GM12878 (cell line): ENCODE results near the gene ZNF174. TPM values are rescaled to one million over a fixed set of nuclear protein-coding genes. Genes with fewer than 3 reads are reported as not detected.

Source experiments
- BACH1 ChIP-seq: fragments of 450-650 bp; IDR thresholded peaks from 2 replicates; pipeline ENCODE4 v1.6.1; 2017; ENCODE audit warnings: mild to moderate bottlenecking, borderline replicate concordance
- BHLHE40 ChIP-seq, 2 experiments: fragments of 450-650 bp in 1 of 2; IDR thresholded peaks; 2 replicates each; pipeline ENCODE4 v1.6.1; 2011 to 2017; ENCODE audit warnings: low read depth in 2 of 2, borderline replicate concordance in 1 of 2, improper control_type of control experiment in 1 of 2, low read length in 1 of 2, mild to moderate bottlenecking in 1 of 2
- EP300 ChIP-seq, 2 experiments: fragments of 150-350 bp in 1 of 2; IDR thresholded peaks; 2 replicates each; pipeline ENCODE4 v1.6.1; 2011 to 2012; ENCODE audit warnings: low read depth in 2 of 2, low read length in 2 of 2, borderline replicate concordance in 1 of 2, improper control_type of control experiment in 1 of 2, inconsistent platforms in 1 of 2; ENCODE audit not compliant: control insufficient read depth in 1 of 2
- ETV6 ChIP-seq, 2 experiments: fragments of 450-650 bp in 1 of 2; IDR thresholded peaks in 1 of 2; conservative IDR thresholded peaks in 1 of 2; 2 replicates each; pipeline ENCODE4 v1.6.1; 2014; ENCODE audit warnings: antibody characterized with exemption in 1 of 2, borderline replicate concordance in 1 of 2, low read depth in 1 of 2, mild to moderate bottlenecking in 1 of 2, moderate library complexity in 1 of 2
- JUNB ChIP-seq: IDR thresholded peaks from 2 replicates; pipeline ENCODE4 v1.6.1; 2016; ENCODE audit warnings: antibody characterized with exemption, mild to moderate bottlenecking
- KLF5 ChIP-seq: fragments of 450-650 bp; IDR thresholded peaks from 2 replicates; pipeline ENCODE4 v1.6.1; 2014; ENCODE audit warnings: mild to moderate bottlenecking; ENCODE audit not compliant: partially characterized antibody
- NR2C2 ChIP-seq: IDR thresholded peaks from 2 replicates; pipeline ENCODE4 v1.6.1; 2011; ENCODE audit warnings: borderline replicate concordance, low read depth; ENCODE audit not compliant: control insufficient read depth, insufficient read length
- PML ChIP-seq: IDR thresholded peaks from 2 replicates; pipeline ENCODE4 v1.6.1; 2012; ENCODE audit warnings: low read length, inconsistent platforms
- RUNX3 ChIP-seq: IDR thresholded peaks from 2 replicates; pipeline ENCODE4 v1.6.1; 2012; ENCODE audit warnings: low read length, inconsistent platforms
- SIN3A ChIP-seq: IDR thresholded peaks from 2 replicates; pipeline ENCODE4 v1.6.1; 2012; ENCODE audit warnings: low read depth, low read length, improper control_type of control experiment
- SMAD1 ChIP-seq: fragments of 450-650 bp; IDR thresholded peaks from 2 replicates; pipeline ENCODE4 v1.6.1; 2018; ENCODE audit warnings: mild to moderate bottlenecking, low read depth; ENCODE audit not compliant: partially characterized antibody
- SP1 ChIP-seq: IDR thresholded peaks from one replicate; pipeline ENCODE4 v1.6.1; 2011; ENCODE audit warnings: low read depth, low read length
- SREBF2 ChIP-seq: IDR thresholded peaks from 2 replicates; pipeline ENCODE4 v1.6.1; 2012; ENCODE audit warnings: mild to moderate bottlenecking, low read length
- STAT3 ChIP-seq: IDR thresholded peaks from 2 replicates; pipeline ENCODE4 v1.6.1; 2011; ENCODE audit warnings: low read depth, low read length, improper control_type of control experiment
- TARDBP ChIP-seq: IDR thresholded peaks from 2 replicates; pipeline ENCODE4 v1.6.1; 2016; ENCODE audit warnings: borderline replicate concordance
- TBL1XR1 ChIP-seq: IDR thresholded peaks from 2 replicates; pipeline ENCODE4 v1.6.1; 2012; ENCODE audit warnings: low read depth, low read length, improper control_type of control experiment
- TCF12 ChIP-seq: IDR thresholded peaks from 2 replicates; pipeline ENCODE4 v1.6.1; 2011; ENCODE audit warnings: low read depth, mild to moderate bottlenecking, low read length
- TCF3 ChIP-seq: IDR thresholded peaks from 2 replicates; pipeline ENCODE4 v1.6.1; 2012; ENCODE audit warnings: low read depth, mild to moderate bottlenecking, low read length, borderline replicate concordance; ENCODE audit not compliant: insufficient read depth
- USF1 ChIP-seq: IDR thresholded peaks from 2 replicates; pipeline ENCODE4 v1.6.1; 2011; ENCODE audit warnings: borderline replicate concordance, low read depth, mild to moderate bottlenecking, moderate library complexity, mixed read lengths, low read length; ENCODE audit not compliant: insufficient read depth; ENCODE audit errors: extremely low read length
- YY1 ChIP-seq: IDR thresholded peaks from 2 replicates; pipeline ENCODE4 v1.6.1; 2011; ENCODE audit warnings: low read depth, mild to moderate bottlenecking, low read length
- ZBTB40 ChIP-seq: fragments of 450-650 bp; IDR thresholded peaks from 2 replicates; pipeline ENCODE4 v1.6.1; 2016; ENCODE audit warnings: mild to moderate bottlenecking, moderate library complexity, borderline replicate concordance
- polyA plus RNA-seq, 11 experiments: library from polyadenylated mRNA; depleted of rRNA in 4 of 11; unstranded in 6 of 11; stranded (reverse) in 5 of 11; fragments of >200 nt; fragmentation: Nextera tagmentation in 4 of 11; fragmentation: Illumina TruSeq in 1 of 11; extraction: Ambion mirVana in 4 of 11; extraction: Trizol in 1 of 11; gene quantifications; 1 replicate in 1 of 11; 2 replicates in 10 of 11; pipeline versions ENCODE4 v1.2.1 to v1.2.3, GENCODE V29; 2011 to 2016; ENCODE audit warnings: inconsistent platforms in 2 of 11, missing spikeins in 2 of 11, low read depth in 1 of 11
- total RNA-seq, 4 experiments: library from RNA; depleted of rRNA in 3 of 4; stranded (reverse); fragments of >200 nt in 3 of 4; fragmentation: Illumina TruSeq in 1 of 4; extraction: Trizol in 1 of 4; gene quantifications; 2 replicates each; pipeline versions ENCODE4 v1.2.1 to v1.2.3, GENCODE V29; 2013 to 2021
- TF ChIP-seq, protein P1 (sequence below): fragments of 450-650 bp; IDR thresholded peaks from 2 replicates; pipeline ENCODE4 v1.6.1; 2016; ENCODE audit warnings: mild to moderate bottlenecking
- TF ChIP-seq, protein P2 (sequence below): IDR thresholded peaks from 2 replicates; pipeline ENCODE4 v1.6.1; 2011; ENCODE audit warnings: low read depth, mild to moderate bottlenecking, low read length, moderate library complexity, borderline replicate concordance; ENCODE audit errors: extremely low read depth

The ZNF174 gene
- total and polyA plus RNA-seq, 10 of the 15 experiments (the other 5 are each of a cell fraction or from before 2014, with no cell fraction given) = 3.0 to 14.3 (median 10.1) TPM

DNA sequence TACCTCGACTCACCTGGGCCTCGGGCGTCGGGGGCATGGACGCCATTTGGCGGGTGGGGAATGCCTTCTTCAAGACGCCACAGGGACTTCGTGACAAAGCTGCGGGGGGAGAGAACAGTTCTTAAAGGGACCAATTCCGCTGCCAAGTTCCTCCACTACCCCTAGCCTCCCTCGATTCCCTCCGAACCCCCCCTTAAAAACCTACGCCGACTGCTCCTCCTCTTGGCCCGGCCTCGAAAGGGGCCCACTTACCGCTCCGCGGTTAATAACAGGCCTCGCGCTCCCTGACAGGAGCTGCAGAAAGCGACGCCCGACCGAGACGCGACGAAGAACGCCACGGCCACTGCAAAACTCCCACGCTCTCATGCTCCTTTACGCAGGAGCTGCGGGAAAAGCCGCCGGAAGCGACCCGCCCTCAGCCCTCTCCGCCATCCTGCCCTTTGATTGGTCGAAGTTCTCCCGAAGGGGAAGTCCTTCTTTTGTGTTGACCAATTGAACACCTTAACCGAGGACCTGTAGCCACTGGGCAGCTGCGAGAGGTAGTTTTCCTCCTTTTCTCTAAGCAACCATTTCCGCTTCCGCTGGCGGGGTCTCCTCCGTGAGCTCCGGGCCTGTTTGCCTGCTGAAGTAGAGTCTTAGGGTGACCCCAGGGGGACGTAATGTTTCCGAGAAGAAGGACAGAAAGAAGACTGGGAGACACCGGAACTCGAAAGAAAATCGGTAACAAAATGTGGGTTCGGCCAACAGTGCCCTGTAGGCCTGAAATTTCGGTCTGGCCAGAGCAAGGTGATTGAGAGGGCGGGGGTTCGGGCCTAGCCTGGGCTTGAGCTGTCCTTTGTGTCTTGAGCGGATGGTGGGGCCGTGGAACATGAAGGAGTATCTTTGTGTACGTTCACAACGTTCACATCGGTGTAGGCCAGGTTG lies 42.4 kb downstream of the ZNF174 start, which contains the start of the genes NAA60 and ZNF597 (continued):
- TF ChIP-seq ETV6 (conservative IDR thresholded peaks at IDR 0.05 in 1 of 2, IDR thresholded peaks at IDR 0.05 in 1 of 2; ENCODE audit: borderline replicate concordance in 1 of 2, low read depth in 1 of 2) (0 out of 4 replicates have a peak, but pooled peaks of 1 of the 2 experiments have one; percentile 50), TCF12 (no peak), PML (0 out of 2 replicates have a peak, but pooled peaks have one; percentile 37), STAT3 (no peak), BHLHE40 (IDR thresholded peaks at IDR 0.05; ENCODE audit: borderline replicate concordance in 1 of 2, low read depth in 2 of 2, low read length in 1 of 2) (no peak), USF1 (no peak), TBL1XR1 (no peak), RUNX3 (0 out of 2 replicates have a peak, but pooled peaks have one; percentile 23), EP300 (IDR thresholded peaks at IDR 0.05; ENCODE audit: borderline replicate concordance in 1 of 2, control insufficient read depth in 1 of 2, low read depth in 2 of 2, low read length in 2 of 2) (no peak), SP1 (peak; percentile 76), BACH1 (no peak), KLF5 (no peak), JUNB (no peak), TCF3 (no peak), SIN3A (peak; percentile 66), YY1 (peak; percentile 9; the same call in 1 of the 2 replicates), ZBTB40 (peak; percentile 90), SREBF2 (no peak), TARDBP (no peak), SMAD1 (no peak), NR2C2 (no peak)
- TF ChIP-seq, protein P1, sequence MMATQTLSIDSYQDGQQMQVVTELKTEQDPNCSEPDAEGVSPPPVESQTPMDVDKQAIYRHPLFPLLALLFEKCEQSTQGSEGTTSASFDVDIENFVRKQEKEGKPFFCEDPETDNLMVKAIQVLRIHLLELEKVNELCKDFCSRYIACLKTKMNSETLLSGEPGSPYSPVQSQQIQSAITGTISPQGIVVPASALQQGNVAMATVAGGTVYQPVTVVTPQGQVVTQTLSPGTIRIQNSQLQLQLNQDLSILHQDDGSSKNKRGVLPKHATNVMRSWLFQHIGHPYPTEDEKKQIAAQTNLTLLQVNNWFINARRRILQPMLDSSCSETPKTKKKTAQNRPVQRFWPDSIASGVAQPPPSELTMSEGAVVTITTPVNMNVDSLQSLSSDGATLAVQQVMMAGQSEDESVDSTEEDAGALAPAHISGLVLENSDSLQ = no peak
- TF ChIP-seq, protein P2, sequence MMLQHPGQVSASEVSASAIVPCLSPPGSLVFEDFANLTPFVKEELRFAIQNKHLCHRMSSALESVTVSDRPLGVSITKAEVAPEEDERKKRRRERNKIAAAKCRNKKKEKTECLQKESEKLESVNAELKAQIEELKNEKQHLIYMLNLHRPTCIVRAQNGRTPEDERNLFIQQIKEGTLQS = no peak
